Activated T-helper 1 cell treated with anti-CD3 and anti-CD28 coated beads, Interleukin-12 subunit alpha, Interleukin-12 subunit beta, Interleukin-2, Interleukin-4 antibody, amounts not matched to agents 30 ng/mL and 10 ng/mL and 1 ng/mL, durations not matched to agents 14 hours and 24 hours and 36 hours (primary cell): ENCODE results near the gene PLCB3. TPM values are rescaled to one million over a fixed set of nuclear protein-coding genes. Genes with fewer than 3 reads are reported as not detected.

Source experiments
- DNase-seq: peaks from one replicate; pipeline ENCODE4 v3.0.0; 2021; ENCODE audit warnings: low spot score
- H3K27ac Mint-ChIP-seq: one replicate; pipeline ENCODE4 v1.8.0; 2021; ENCODE audit warnings: mild to moderate bottlenecking, mixed read lengths
- H3K27me3 Mint-ChIP-seq: one replicate; pipeline ENCODE4 v1.8.0; 2022; ENCODE audit warnings: mild to moderate bottlenecking, moderate library complexity, mixed read lengths; ENCODE audit not compliant: insufficient read depth
- H3K36me3 Mint-ChIP-seq: one replicate; pipeline ENCODE4 v1.8.0; 2021; ENCODE audit warnings: low read depth, mixed read lengths
- H3K4me1 Mint-ChIP-seq: one replicate; pipeline ENCODE4 v1.8.0; 2021; ENCODE audit warnings: low read depth, mixed read lengths
- H3K4me3 Mint-ChIP-seq: one replicate; pipeline ENCODE4 v1.8.0; 2021; ENCODE audit warnings: mild to moderate bottlenecking, moderate library complexity, mixed read lengths
- H3K9me3 Mint-ChIP-seq: one replicate; pipeline ENCODE4 v1.8.0; 2021; ENCODE audit warnings: mixed read lengths
- intact Hi-C: fragments of 100-400 bp; cut with micrococcal nuclease; formaldehyde crosslinking; loops from one replicate; pipeline ENCODE4 v1.15.1; 2024
- total RNA-seq: library from RNA; stranded (reverse); gene quantifications from 2 replicates; pipeline ENCODE4 v1.2.3, GENCODE V29; 2022

Gene PLCB3
- total RNA-seq, 1 donor from 2014 or later = 14.2 TPM

DNA sequence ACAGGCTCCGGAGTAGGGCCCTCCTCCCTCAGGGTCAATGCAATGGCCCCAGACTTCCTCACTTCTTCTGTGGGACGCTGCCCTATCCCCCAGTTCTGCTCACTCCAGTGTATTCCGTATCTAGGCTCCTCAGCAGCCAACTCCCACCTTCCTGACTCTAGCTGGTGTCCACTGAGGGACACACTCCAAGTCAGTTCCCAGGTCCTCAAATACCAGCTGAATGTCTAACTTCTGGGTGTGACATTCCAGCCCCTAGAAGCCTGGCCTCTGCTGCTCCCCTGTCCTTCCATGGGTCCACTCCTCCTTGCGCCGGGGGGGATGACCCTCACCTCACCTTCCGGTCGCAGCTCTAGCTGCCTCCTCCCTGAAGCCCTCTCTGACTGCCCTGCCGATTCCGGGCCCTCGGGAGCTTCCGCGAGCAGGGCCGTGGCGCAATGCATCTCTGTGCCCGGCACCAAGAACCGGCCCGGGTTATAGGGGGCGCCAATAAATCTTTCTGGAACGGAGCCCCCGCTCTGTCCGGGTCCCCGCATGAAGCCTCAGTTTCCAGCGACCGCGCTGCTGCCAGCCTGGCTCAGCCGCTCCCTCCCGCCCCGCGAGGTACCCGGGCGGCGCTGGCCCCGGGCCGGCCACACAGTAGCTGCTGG lies 17.7 kb downstream of the PLCB3 start:
- Mint-ChIP-seq H3K27ac (peak overlapping the region; percentile 97), H3K4me3 (peak overlapping the region; percentile 89), H3K9me3 (no peaks in the 10 kb centered on the region), H3K36me3 (peaks cover 11% of the 10 kb centered on the region), H3K4me1 (peaks cover 31% of the 10 kb centered on the region), H3K27me3 (no peaks in the 10 kb centered on the region)
- intact Hi-C loops = loop anchor here (1.0 kb wide), 4 partner anchors 18 to 82 kb away; partner anchors contain the start of genes FERMT3, PLCB3 and PPP1R14B
- peak; percentile 55 for DNase-seq

GRCh38 chr11:64269540-64270220 lies 18.4 kb downstream of the PLCB3 start:
- no peaks in the 10 kb centered on the region for H3K9me3 Mint-ChIP-seq
- intact Hi-C loops = loop anchor here (1.0 kb wide), 9 partner anchors 16 to 82 kb away; partner anchors contain the start of genes DNAJC4, ESRRA, FERMT3 and FKBP2

DNA sequence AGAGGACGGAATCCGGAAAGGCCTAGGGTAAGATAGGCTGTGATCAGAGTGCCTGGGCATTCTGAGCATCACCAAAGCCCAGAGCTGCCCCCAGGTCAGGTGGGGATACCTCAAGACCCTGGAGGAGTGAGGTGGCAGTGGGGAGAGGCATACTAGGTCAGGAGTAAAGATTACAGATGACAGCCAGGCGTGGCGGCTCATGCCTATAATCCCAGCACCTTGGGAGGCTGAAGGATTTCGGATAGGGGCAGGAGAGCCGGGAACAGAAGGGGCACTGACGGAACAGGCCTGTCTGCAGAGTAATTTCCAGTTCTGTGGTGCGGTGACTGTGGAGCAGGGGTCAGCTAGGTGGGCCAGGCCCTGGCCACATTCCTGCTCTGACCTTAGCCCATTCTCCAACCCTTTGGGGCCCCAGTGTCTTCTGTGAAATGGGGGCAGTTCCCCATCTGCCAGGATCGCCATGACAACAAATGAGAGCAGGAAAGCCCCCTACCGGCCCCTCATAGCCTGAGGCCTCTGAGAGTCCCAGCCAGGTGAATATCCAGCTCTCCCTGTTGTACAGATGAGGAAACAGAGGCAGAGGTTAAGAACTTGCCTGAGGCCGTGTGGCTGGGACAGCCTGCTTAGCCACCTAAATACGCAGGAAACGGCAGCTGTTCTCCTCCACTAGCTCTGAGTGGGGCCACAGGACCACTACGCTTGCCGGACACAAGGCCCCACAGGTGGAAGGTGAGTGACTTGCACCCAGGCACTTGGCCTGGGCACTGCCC lies 23.9 kb downstream of the PLCB3 start:
- intact Hi-C loops = no loop called here
- DNase-seq = no peak
- Mint-ChIP-seq H3K4me1 (peaks cover 13% of the 10 kb centered on the region), H3K36me3 (peaks cover 5% of the 10 kb centered on the region), H3K4me3 (no peak overlapping the region), H3K9me3 (no peaks in the 10 kb centered on the region), H3K27ac (no peak overlapping the region), H3K27me3 (no peaks in the 10 kb centered on the region)

More at GRCh38 chr11:64269540-64270220, 18.4 kb downstream of the PLCB3 start:
- Mint-ChIP-seq H3K27ac (peak overlapping the region; percentile 97), H3K27me3 (no peaks in the 10 kb centered on the region), H3K4me3 (peak overlapping the region; percentile 89), H3K36me3 (peaks cover 11% of the 10 kb centered on the region), H3K4me1 (peaks cover 31% of the 10 kb centered on the region)
- peak; percentile 98 for DNase-seq

GRCh38 chr11:64275841-64276240 lies 24.5 kb downstream of the PLCB3 start:
- no peaks in the 10 kb centered on the region for H3K27me3 Mint-ChIP-seq
- no peak overlapping the region for H3K4me3 Mint-ChIP-seq
- peaks cover 5% of the 10 kb centered on the region for H3K36me3 Mint-ChIP-seq
- no peak overlapping the region for H3K27ac Mint-ChIP-seq
- intact Hi-C loops = no loop called here
- peaks cover 10% of the 10 kb centered on the region for H3K4me1 Mint-ChIP-seq
- no peak for DNase-seq
- no peaks in the 10 kb centered on the region for H3K9me3 Mint-ChIP-seq

DNA sequence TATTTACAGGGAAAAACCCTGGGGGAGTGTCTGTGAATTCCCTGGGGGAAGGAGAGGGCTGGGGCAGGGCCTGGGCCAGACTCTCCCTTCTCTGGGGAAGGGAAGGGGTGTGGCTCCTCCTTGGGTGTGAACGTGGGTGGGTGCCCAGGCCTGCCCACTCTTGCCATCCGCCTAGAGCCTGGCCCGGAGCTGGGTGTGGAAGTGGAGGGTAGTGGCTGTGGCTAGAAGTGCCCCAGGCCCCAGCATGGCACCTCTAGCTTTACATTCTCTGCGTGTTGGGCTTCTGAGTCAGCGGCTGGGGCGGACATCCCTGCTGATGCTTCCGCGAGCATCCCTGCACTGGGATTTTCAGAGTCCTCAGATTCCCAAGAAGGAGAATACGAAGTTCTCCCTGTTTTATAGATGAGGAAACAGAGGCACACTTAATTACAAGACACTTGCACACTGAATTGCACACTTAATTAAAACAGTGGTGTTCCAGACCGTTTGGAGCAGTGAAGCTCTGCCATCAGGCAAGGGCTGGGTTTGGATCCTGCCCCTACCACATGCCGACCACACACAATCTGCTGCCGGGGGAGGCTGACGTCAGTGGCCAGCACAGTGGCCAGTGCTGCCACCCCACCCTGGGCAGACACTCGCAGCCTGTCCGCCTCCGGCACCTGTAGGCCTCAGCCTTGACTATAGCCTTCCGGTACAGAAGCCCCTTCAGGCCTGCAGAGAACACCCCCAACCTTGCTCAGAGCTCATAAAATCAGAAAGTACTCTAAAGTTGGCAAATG lies 25.5 kb downstream of the PLCB3 start:
- intact Hi-C loops = no loop called here
- no peak for DNase-seq
- Mint-ChIP-seq H3K36me3 (peaks cover 12% of the 10 kb centered on the region), H3K4me3 (no peak overlapping the region), H3K4me1 (peaks cover 17% of the 10 kb centered on the region), H3K27me3 (no peaks in the 10 kb centered on the region), H3K9me3 (no peaks in the 10 kb centered on the region), H3K27ac (no peak overlapping the region)

DNA sequence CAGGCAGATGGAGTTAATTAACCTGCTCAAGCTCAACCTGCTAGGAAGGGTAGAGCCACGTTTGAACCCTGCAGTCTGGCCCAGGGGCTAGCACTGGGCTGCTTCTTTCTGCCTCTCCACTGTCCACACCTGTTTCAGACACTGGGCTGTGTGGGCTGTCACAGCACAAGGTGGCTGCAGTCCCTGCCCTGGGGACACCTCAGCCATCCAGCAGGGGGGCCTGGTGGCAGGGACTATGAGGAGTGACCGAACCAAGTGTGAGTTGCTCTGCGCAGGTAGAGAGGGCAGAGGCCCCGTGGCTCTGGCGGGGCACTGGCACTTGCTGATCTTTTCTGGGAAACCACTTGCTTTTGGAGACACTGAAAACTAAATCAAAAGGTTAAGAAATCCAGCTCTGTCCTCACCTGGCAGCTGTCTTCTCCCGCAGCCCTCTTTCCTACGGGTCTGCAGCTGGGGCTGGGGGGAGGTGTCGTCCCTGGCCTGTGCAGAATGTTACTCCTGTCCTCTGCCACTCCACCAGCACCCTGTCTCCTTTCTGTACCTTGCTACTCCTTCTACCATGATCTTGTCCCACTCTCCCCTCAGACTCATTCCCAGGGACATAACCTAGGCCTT lies 27.4 kb downstream of the PLCB3 start:
- intact Hi-C loops = no loop called here
- no peaks in the 10 kb centered on the region for H3K9me3 Mint-ChIP-seq
- H3K27ac Mint-ChIP-seq = peak overlapping the region; percentile 43

DNA sequence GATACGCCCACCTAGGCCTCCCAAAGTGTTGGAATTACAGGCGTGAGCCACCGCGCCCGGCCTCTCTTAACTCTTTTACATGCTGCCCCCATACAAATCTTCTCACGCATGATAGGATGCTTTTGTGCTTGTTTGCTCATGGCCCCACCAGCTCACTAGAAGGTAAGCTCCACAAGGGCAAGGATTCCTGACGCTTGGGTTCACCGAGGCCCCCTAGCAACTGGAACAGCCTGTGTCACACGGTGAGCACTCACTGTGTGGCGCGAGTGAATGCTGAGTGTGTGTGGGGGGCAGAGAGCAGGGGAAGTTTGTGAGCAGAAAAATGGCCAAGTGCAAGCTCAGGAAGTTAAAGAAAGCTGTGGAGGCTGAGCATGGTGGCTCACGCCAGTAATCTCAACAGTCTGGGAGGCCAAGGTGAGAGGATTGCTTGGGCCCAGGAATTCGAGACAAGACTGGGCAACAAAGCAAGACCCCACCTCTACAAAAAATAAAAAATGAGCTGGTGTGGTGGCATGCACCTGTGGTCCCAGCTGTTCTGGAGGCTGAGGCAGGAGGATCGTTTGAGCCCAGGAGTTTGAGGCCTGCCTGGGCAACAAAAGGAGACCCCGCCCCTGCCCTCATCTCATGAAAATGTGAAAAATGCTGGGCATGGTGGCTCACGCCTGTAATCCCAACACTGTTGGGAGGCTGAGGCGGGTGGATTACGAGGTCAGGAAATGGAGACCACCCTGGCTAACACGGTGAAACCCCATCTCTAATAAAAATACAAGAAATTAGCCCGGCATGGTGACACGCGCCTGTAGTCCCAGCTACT lies 30.8 kb downstream of the PLCB3 start:
- Mint-ChIP-seq H3K9me3 (no peaks in the 10 kb centered on the region), H3K4me3 (no peak overlapping the region), H3K36me3 (peaks cover 13% of the 10 kb centered on the region), H3K27ac (no peak overlapping the region), H3K4me1 (peaks cover 30% of the 10 kb centered on the region), H3K27me3 (no peaks in the 10 kb centered on the region)
- no peak for DNase-seq
- intact Hi-C loops = loop anchor here (10.0 kb wide), 1 partner anchor 307 kb away; the partner anchor contains the start of gene COX8A

More for the DNA sequence above, 27.4 kb downstream of the PLCB3 start:
- no peak overlapping the region for H3K4me3 Mint-ChIP-seq
- H3K27me3 Mint-ChIP-seq = no peaks in the 10 kb centered on the region
- DNase-seq = no peak
- H3K36me3 Mint-ChIP-seq = peaks cover 11% of the 10 kb centered on the region
- H3K4me1 Mint-ChIP-seq = peaks cover 17% of the 10 kb centered on the region

DNA sequence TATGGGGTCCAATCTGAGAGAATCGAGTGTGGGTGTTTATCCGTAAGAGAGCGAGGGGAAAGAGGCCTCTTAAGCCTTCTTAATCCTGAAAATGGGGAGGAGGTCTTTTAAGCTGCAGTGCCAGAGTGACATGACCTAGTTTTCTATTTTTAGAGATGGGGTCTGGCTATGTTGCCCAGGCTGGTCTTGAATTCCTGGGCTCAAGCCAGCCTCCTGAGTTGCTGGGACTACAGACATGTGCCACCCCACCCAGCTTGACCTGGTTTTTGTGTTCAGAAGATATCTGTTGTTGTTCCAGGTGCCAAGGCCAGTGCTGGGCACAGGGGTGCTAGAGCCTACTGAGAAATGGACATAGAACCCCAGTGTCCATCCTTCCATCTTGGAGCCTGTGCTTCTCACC lies 31.8 kb downstream of the PLCB3 start:
- intact Hi-C loops = loop anchor here (10.0 kb wide), 1 partner anchor 308 kb away; the partner anchor contains the start of gene COX8A

GRCh38 chr11:64284048-64284961 lies 33.0 kb downstream of the PLCB3 start, which contains the start of gene BAD:
Gene BAD (minus strand): TSS chr11:64284665. CDS start chr11:64284368, 297 bp downstream.
- Mint-ChIP-seq H3K36me3 (peaks cover 13% of the 10 kb centered on the region), H3K27me3 (peaks cover 1% of the 10 kb centered on the region), H3K27ac (peak within 1 kb of the TSS; percentile 95), H3K4me3 (peak within 1 kb of the TSS; percentile 87), H3K4me1 (peaks cover 30% of the 10 kb centered on the region), H3K9me3 (no peaks in the 10 kb centered on the region)
- intact Hi-C loops = loop anchor here (1.0 to 10.0 kb wide), 5 partner anchors 43 to 310 kb away; partner anchors contain the start of genes CCDC88B, COX8A, DNAJC4 and FKBP2
- DNase-seq = peak; percentile 91

More for the DNA sequence above, 31.8 kb downstream of the PLCB3 start:
- peaks cover 30% of the 10 kb centered on the region for H3K4me1 Mint-ChIP-seq
- H3K36me3 Mint-ChIP-seq = peaks cover 13% of the 10 kb centered on the region
- DNase-seq = no peak
- H3K9me3 Mint-ChIP-seq = no peaks in the 10 kb centered on the region
- H3K27ac Mint-ChIP-seq = no peak overlapping the region
- peak overlapping the region; percentile 84 for H3K4me3 Mint-ChIP-seq
- no peaks in the 10 kb centered on the region for H3K27me3 Mint-ChIP-seq

DNA sequence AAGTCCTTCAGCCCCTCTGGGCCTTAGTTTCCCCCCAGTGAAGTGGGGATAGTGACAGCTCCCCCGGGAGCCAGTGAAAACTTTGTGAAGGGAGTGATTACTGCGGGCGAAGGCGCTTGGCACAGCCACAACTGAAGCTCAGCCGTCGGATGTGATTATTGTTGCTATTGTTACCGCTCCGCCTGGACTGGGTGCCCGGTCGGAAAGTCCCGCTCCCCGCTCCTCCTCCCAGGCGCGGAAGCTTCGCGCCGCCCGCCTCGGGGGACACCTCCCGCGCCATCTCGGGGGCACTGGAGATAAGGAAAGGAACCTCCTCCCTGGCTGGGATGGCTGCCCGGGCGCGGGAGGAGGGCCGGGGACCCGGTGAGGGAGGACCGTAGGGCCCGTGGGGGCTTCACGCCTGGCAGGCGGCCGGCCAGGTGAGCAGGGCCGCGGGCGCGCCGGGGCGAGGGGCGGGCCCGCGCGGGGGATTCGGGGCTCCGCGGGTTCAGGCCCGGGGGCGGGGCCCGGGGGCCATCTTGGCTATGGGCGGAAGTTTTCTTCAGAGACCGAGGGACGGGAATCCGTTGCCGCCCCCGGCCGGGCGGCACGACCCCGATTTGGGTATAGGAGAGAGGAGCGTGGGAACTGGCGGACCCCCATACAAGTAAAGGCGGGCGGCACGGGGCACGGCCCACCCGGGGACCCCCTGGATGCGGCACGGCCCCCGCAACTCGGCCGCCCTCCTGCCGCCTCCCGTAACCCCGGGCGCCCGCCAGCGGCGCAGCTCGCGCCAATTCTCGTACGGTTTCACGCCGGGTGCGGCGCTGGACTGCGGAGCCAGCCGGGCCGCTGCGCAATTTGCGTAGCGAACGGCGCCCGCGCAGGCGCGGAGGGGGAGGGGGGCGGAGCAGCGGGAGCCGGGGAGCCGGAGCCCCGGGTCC lies 33.9 kb downstream of the PLCB3 start, which contains the start of gene GPR137:
TSS of gene GPR137 (plus strand) at position 887 of the 923 bp plus-strand sequence. CDS start 677 bp downstream, outside the sequence.
- H3K27ac Mint-ChIP-seq = peak within 1 kb of the TSS; percentile 95
- H3K4me3 Mint-ChIP-seq = peak within 1 kb of the TSS; percentile 87
- H3K36me3 Mint-ChIP-seq = peaks cover 11% of the 10 kb centered on the region
- intact Hi-C loops = loop anchor here (1.0 to 10.0 kb wide), 9 partner anchors 15 to 310 kb away; partner anchors contain the start of genes CCDC88B, COX8A, DNAJC4 and ESRRA
- DNase-seq = peak; percentile 89
- H3K4me1 Mint-ChIP-seq = peaks cover 30% of the 10 kb centered on the region
- no peaks in the 10 kb centered on the region for H3K9me3 Mint-ChIP-seq
- peaks cover 5% of the 10 kb centered on the region for H3K27me3 Mint-ChIP-seq
